HG02973 (cell line): ENCODE measurements around the gene WASL.
"Not testable (repeated sequence)": the region's sequence is repeated elsewhere in the genome, so short reads cannot be mapped to it uniquely, and the experiment has no call there.

ENCODE experiments used
- ATAC-seq: cut with Tn5 transposase; IDR thresholded peaks from one replicate; pipeline ENCODE4 v1.9.1; 2021; ENCODE audit warnings: moderate library complexity; ENCODE audit not compliant: unreplicated experiment

WASL gene

DNA sequence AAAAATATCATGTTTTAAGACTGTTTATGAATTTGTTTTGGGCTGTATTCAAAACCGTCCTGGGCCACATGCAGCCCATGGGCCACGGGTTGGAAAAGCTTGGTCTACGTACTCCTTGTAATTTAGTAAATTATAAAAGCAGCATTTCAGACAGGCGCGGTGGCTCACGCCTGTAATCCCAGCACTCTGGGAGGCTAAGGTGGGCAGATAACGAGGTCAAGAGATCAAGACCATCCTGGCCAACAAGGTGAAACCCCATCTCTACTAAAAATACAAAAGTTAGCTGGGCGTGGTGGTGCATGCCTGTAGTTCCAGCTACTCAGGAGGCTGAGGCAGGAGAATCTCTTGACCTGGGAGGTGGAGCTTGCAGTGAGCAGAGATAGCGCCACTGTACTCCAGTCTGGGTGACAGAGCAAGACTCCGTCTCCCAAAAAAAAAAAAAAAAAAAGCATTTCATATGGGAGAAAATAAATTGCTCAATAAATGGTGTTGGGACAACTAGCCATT is 11.6 kb downstream of the WASL start:
- not testable (repeated sequence) for ATAC-seq

DNA sequence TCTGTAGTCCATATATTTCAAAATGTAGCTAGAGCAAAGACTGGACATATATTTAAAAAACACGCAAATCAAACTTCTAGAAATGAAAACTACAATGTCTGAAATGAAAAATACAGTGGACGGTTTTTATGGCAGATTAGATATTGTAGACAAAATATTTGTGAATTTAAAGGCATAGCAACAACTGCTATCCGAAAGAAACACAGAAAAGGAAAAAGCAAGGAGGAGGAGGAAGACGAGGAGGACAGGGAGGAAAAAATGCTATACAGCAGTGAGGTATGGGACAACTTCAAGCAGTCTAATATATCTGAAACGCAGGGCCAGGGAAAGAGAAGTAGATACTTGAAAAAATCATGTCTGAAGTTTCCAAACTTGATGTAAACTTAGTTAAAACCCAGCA is 13.3 kb downstream of the WASL start:
- ATAC-seq: no peak

DNA sequence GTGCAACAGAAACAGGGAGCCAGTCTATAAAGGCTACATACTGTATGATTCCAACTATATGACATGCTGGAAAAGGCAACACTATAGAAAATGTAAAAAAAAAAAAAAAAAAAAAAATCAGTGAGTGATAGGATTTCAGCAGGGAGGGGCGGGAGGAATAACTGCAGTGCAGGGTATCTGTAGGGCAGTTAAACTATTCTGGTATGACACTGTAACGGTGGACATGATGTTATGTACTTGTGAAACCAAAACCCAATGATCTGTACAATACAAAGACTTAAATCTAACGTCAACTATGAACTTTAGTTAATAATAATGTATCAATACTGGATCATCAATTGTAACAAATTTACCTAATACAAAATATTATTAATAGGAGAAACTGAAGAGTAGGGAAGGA is 14.3 kb downstream of the WASL start:
- no peak for ATAC-seq

DNA sequence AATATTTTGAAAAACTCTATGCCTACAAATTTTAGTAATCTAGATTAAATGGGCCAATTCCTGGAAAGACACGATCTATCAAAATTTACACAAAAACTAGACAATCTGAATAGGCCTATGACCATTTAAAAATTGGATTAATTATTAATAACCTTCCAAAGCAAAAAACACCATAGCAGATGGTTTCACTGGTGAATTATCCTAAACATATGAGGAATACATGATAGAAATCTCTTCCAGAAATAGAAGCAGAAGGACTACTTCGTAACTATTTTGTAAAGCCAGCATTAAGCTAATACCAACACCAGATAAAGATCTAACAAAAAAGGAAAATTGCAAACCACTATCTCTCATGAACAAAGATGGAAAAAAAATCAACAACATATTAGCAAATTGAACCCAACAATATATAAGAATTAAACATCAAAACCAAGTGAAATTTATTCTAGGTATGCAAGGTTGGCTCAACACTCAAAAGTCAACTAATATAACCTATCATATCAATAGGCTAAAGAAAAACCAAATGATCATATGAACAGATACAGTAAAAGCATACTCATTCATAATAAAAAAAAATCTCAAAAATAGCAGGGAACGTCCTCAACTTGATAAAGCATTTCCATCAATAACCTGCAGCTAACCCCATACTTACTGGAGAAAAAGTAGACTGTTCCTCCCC is 16.3 kb downstream of the WASL start:
- ATAC-seq: no peak

DNA sequence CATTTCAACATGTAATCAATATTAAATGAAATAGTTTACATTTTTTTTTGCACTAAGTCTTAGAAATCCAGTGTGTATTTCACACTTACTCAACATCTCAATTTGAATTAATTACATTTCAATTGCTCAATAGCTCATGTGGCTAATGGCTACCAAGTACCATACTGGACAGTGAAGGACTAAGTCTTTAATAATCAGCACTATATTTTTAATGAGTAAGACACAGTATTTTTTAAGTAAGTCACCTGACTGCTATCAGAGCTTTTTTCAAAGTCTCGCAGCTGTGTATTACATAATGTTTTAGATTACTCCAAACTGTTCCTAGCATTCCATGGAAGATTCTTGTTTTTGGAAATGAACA is 19.6 kb downstream of the WASL start:
- ATAC-seq: no peak

DNA sequence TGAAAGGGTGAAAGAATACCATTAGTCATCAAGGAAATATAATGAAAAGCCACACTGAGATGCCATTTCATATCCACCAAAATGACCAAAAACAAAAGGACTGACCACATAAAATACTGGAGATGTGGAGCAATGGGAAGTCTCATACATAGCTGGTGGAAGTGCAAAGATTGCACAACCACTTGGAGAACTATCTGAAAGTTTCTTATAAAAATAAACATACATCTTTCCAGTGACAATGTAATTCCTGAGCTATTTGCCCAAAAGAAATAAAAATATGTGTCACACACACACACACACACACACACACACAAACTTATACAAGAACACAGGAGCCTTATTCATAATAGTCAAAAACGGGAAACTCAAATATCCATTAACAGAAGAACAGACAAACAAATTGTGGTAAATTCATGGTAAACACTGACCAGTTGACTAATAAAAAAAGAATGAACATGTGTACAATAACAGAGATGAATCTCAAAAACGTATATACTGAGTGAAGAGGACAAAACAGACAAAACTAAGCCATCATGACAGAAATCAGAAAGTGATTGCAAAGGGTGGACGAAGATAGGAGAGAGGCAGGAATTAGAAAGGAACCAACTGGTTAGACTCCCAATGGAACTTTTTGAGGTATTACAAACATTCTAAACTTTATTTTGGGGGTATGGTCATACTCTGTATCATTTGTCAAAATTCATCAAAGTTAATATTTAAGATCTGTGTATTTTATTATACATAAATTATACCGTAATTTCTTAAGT is 21.5 kb downstream of the WASL start:
- no peak for ATAC-seq

DNA sequence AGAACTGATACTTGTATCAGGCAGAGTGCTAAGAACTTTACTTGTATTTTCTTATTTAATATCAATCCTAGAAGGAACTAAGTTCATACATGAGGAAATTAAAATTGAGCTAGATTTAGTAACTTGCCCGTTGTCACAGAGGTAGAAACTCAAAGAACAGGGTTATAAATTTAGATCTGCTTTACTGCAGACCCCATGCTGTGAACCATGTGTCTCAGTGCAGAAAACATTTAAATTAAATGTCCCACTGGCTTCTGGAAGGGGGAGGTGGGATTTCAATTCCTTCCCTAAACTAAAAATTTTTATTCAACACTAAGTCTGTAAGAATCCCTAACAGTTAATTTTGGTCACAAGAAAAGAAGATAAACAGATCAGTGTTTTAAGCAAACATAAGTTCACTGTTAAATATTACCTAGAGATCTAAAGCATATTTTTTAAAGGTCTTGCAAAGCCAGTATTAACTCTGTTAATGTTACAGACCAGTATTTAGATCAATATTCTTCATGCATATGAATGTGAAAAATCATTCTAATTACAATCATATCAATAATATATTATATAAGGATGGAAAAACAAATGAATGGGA is 23.1 kb downstream of the WASL start:
- no peak for ATAC-seq

DNA sequence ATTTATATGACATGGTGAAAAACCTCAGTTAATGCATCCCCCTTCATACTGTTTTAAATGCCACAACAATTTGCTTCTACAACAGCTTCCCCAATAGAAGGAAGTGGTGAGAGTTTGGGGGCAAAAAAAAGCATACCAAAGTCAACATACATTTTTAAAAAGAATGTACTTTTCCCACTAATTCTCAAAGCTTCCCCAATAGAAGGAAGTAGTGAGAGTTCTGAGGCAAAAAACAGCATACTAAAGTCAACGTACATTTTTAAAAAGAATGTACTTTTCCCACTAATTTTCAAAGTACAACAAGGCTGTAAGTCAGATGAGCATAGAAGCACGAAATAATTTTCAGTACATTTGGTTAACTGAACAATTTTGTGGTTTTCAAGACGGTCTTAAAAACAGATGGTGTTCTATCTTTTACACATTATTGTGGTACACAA is 24.0 kb downstream of the WASL start:
- ATAC-seq: no peak

DNA sequence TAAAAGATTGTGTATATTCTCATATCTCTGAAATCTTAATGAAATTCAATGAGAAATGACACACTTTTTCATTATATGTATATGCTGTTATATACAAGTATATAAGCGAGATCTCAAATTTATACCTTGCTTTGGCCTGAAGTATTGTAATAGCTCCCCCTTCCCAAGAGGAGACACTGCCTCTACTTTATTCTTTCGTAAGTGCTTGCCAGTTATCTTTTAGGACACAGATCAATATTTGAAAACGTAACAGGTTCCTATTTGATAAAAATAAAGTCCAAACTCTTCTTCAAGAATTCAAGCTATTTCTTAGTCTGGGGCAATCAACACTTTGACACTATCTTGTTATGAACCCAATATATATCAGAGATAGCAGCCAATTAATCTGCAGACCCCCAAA is 24.9 kb downstream of the WASL start:
- ATAC-seq: no peak

DNA sequence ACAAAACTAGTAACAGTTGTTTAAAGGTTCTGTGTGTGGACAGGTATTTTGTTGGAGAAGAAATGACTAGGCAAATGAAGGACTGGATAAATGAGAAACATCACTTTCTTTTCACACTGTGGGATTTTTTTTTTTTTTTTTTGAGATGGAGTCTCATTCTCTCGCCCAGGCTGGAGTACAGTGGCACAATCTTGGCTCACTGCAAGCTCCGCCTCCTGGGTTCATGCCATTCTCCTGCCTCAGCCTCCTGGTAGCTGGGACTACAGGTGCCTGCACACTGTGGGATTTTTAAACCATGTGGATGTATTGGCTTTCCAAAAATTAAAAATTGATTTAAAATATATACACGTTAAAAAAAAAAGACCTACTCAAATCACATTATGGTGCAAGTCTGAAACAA is 28.3 kb downstream of the WASL start:
- not testable (repeated sequence) for ATAC-seq

DNA sequence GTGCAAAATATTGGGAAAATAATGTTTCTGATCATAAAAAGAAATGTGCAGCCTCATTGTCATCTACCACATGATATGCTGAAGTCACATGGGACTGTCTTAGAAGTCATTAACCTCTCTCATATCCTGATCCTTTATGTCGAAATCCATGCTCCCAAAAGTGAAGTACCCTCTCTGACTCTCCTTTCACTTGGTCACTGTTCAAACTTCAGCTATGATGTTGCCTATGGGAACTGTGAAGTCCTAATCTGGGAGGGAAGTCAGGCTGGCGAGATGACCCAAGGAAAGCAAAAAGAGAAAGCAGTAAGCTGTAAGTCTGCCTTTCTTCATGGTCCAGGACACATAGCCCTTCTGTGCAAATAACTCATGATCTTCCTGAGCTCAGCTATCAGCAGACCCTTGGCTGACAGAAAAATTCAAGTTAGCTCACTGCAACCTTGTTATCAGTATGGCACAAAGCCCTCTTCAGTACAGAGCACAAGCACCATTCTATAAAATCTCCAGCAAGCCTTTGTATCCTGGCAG is 29.5 kb downstream of the WASL start:
- ATAC-seq: no peak

DNA sequence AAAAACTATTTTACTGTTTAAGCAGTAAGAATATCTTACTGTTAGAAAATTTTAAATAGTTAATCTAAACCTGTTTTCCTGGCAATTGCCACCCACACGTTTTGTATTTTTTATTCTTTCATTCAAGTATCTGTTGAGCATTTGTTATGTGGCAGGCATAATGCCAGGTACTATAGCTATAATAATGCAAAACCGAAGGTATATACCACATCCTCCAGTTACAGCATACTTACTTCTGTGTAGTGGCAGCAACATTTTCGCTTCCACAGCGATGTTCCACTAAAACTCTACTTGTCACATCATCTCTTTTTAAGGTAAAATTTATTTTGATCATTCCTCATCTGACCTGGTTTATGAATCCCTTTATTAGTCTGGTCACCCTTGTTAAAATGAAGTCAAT is 30.0 kb downstream of the WASL start:
- ATAC-seq: no peak

DNA sequence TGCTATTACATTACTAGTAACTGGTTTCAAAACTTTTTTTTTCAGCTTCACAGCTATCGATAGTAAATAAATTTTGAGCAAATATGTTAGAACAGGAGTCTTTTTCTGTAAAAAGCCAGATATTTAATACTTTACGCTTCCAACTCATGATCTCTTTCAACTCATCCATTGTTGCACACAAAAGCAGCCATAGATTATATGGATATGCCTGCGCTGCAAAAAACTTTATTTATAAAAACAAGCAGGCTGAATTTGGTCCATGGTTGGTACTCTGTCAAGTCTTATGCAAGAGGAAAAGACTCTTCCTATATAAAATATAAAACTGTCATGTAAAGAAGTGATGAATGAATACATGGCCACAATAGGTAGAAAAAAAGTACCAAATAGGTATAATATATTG is 31.1 kb downstream of the WASL start:
- no peak for ATAC-seq

DNA sequence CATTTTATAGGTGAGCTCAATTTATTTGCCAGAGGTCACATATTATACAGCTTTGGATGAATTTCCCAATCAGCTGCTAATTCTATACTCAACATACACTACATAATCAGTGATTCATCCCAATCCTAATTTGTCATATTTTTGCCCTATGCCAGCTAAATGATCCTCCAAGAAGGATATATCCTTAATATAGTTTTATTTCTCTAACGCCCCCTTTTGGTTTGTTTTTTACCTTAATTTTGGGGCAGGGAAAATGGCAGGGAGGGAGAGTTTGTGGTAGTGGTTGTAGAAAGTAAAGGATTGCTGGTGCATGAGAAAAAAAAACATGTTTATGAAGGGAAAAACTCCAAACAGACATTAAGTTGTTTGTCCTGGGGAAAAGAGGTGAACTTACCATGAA is 31.9 kb downstream of the WASL start:
- no peak for ATAC-seq

DNA sequence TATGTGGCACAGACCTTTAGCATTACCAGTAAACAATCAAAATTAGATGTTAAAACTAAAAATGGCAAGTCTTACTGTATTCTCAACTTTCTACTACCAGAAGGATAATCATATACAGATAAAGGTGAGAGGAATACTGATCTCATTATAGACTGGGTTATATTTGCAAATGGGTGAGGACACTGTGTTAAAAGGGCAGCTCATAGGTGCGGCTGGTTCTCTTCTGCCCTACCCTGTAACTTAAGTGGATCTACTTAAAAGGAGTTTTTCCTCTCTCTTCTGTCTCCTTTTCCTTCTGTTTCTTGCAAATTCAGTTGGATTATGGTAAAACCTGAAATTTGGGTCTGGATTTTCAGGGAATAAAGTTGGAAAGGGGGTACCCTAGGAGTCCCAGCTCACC is 33.0 kb downstream of the WASL start:
- no peak for ATAC-seq

DNA sequence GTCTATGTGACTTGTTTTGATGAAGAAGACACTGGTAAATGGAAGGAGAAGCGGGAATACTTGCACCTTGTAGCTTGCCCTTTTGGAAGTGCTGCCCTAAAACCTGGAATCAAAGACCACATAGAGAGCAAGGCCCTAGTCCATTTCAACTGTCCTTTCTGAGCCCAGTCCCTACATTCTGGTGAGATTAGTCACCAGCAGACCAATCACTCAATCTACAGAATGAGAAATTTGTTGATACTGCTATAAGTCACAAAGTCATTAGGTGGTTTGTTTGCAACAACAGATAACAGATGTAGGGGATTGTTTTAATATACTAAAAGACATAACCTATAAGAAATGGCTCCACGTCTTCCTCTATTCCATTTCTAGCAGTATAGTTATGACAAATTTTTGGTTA is 33.6 kb downstream of the WASL start:
- no peak for ATAC-seq

DNA sequence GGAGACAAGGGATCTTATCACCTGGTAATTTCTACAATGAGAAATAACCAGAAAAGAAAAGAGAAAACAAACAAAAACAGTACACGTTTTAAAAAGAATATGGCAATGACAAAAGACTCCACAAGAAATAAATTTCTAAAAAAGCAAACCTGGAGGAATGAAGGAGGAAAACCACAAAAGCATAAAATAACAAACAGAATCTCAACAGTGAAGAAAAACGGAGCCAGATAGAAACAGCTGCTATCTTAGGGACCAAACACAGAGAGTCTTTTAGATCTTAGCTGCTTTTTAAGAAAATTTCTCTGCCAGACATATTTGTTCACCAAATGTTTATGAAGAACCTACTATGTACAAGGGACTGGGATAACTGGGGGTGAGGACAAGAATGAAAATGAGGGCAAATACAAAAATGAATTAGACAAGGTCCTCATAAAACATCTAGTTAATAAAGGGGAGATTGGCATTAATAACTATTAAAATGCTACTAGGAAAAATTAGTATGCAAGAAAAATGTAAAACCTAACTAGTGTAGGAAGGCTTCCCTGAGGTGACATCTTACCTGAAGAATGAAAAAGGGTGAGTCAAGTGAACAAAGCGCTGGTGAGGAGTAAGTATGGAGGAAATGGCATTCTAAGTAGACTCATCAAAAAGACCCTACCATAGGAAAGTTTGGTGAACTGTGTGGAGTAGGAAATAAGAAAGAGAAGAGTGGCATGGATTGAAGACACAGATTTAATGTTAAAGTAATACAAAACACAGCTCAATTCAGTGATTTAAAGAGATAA is 34.3 kb downstream of the WASL start:
- ATAC-seq: no peak

DNA sequence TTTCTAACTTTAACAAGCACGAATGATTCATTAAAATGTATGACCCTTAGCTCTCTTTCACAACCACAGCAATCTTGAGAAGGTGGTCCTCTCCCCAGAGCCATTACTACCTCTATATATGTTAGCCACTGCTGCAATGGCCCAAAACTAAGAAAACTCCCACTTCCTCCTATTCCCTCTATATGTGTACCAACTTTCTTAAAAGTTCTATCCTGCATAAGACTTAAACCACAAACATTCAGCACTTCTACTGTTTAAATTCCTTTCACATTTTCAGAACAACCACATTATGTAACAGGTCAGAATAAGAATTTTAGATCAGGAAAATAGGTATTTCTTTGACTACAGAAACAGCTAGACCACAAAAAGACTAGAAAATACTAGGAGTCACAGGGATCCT is 36.2 kb downstream of the WASL start:
- ATAC-seq: no peak

DNA sequence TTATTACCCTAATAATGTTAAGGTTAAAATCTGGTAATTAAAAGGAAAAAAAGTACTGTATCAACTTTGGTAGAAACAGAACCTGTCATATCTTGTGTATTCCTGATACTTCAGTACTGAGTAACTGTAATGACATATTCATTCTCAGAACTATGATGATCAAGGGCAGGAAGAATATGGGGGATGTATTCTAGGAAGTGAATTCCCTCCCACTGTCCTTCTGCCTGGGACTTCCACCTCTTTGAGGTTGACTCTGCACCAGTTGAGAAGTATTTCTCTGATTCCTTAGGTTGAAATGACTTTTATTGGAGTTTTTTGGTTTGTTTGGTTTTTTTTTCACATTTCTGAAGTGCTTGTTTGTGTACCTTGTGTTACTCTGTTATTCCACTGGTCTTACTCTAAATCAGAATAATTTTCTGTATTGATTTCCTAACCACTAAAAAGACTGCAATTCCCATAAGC is 36.9 kb downstream of the WASL start:
- no peak for ATAC-seq

DNA sequence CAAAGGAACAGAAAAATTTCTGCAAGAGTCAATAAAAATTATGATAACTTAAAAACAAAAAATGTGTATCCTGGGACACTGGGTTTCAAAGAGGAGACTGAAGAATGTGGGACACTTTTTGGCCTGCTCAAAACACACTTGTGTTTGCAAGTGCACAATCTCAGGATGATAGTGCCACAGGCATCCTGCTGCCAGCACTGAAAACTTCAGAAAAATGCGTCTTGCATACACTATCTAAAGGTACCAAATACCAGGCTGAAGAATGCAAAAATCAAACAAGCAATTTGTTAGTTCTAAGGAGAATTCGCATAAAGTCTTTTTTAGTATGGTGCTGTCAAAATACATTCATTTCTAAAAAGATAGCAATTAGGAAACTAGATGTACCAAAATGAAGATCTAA is 38.1 kb downstream of the WASL start:
- no peak for ATAC-seq

DNA sequence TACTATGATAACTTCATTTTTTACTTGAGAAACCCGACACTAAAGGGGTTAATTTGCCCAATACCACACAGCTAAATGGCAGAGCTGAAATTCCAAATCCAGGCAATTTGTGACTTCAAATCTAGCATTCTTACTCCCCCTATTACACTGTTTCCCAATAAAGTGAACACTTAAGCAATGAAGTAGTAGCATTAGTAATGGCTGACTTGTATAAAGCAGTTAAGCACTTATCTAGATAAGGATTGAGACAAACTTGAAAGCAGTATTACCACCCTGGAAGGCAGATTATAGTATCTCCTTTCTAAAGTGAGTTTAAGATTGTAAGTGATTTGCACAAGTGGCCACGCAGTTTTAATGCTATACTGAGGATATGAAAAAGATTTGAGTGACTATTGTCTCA is 39.3 kb downstream of the WASL start:
- ATAC-seq: no peak
